PC-3 (cell line): Measurements from ENCODE around the gene SERPINA5.

ENCODE experiments used
- EZH2 ChIP-seq: fragments of 300-600 bp; sonication (generic); IDR thresholded peaks from one replicate; pipeline ENCODE4 v1.6.1; 2017; ENCODE audit warnings: antibody characterized with exemption, mild to moderate bottlenecking, low read length; ENCODE audit not compliant: unreplicated experiment
- EZH2phosphoT487 ChIP-seq: fragments of 300-600 bp; sonication (generic); IDR thresholded peaks from 2 replicates; pipeline ENCODE4 v1.6.1; 2018; ENCODE audit warnings: mild to moderate bottlenecking, antibody characterized with exemption, low read length, borderline replicate concordance
- TF ChIP-seq, protein P1 (sequence below): fragments of 300-600 bp; sonication (generic); conservative IDR thresholded peaks from 2 replicates; pipeline ENCODE4 v1.5.1; 2017; ENCODE audit warnings: antibody characterized with exemption, low read depth, mild to moderate bottlenecking, low read length

DNA sequence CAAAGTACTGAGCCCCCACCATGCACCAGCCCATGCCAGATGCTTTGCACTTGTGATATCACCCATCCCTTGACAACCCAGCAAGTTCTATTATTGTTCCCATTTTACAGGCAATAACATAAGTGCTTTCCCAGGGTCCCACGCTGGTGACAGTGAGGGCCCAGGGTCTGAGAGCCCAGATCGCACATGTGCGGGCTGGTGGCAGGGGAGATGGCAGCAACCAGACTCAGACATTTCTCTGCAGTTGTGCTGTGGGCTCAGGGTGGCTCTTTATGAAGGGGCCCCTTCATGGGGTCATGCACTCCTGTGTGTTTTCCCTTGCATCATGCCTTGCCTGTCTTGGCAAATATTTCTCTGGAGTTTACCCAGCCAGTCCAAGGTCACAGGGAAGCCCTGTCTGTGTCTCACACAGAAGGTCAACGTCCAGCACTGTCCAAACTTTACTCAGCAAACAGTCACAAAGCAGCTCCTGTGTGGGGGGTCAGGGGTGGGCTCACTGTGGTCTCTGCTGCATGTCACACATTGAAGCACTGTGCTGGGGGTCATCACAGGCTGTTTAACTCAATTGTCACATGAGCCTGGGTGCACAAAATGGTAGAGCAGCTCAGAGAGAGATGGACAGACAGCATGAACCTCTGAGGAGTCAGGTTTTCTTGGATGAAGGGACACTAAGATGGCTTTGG lies 12.7 kb downstream of the SERPINA5 start:
- TF ChIP-seq, protein P1, sequence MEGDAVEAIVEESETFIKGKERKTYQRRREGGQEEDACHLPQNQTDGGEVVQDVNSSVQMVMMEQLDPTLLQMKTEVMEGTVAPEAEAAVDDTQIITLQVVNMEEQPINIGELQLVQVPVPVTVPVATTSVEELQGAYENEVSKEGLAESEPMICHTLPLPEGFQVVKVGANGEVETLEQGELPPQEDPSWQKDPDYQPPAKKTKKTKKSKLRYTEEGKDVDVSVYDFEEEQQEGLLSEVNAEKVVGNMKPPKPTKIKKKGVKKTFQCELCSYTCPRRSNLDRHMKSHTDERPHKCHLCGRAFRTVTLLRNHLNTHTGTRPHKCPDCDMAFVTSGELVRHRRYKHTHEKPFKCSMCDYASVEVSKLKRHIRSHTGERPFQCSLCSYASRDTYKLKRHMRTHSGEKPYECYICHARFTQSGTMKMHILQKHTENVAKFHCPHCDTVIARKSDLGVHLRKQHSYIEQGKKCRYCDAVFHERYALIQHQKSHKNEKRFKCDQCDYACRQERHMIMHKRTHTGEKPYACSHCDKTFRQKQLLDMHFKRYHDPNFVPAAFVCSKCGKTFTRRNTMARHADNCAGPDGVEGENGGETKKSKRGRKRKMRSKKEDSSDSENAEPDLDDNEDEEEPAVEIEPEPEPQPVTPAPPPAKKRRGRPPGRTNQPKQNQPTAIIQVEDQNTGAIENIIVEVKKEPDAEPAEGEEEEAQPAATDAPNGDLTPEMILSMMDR: no peak
- TF ChIP-seq EZH2phosphoT487 (no peak), EZH2 (no peak)
